Activated T-cell treated with anti-CD3 and anti-CD28 coated beads, Interleukin-2, amount 50 U/mL, for 72 hours (primary cell): Measurements from ENCODE around the gene RHCE. TPM values are rescaled to one million over a fixed set of nuclear protein-coding genes. Genes with fewer than 3 reads are reported as not detected.
"Not testable (repeated sequence)": the region's sequence is repeated elsewhere in the genome, so short reads cannot be mapped to it uniquely, and the experiment has no call there.

Experiments used
- ATAC-seq, 2 donors: fragments of 150-1000 bp; cut with Tn5 transposase; replicated peaks in 1 of 2; 2 replicates each; pipeline ENCODE4 v1.10.0; 2021; ENCODE audit warnings: moderate library complexity in 2 of 2, mild to moderate bottlenecking in 1 of 2
- DNase-seq, 2 donors: peaks; one replicate each; pipeline ENCODE4 v3.0.0; 2021 to 2022; ENCODE audit warnings: mixed read lengths in 1 of 2
- H3K27ac Mint-ChIP-seq: one replicate; pipeline ENCODE4 v1.8.0; 2022; ENCODE audit warnings: mild to moderate bottlenecking, moderate library complexity, mixed read lengths
- H3K27me3 Mint-ChIP-seq: one replicate; pipeline ENCODE4 v1.8.0; 2022; ENCODE audit warnings: low read depth, mixed read lengths
- H3K36me3 Mint-ChIP-seq, 2 donors: one replicate each; pipeline ENCODE4 v1.8.0; 2022; ENCODE audit warnings: mixed read lengths in 2 of 2, mild to moderate bottlenecking in 1 of 2; ENCODE audit not compliant: insufficient read depth in 2 of 2
- H3K4me1 Mint-ChIP-seq: one replicate; pipeline ENCODE4 v1.8.0; 2022; ENCODE audit warnings: low read depth, mixed read lengths
- H3K4me3 Mint-ChIP-seq, 2 donors: one replicate each; pipeline ENCODE4 v1.8.0; 2022; ENCODE audit warnings: mild to moderate bottlenecking in 2 of 2, mixed read lengths in 2 of 2, moderate library complexity in 2 of 2
- H3K9me3 Mint-ChIP-seq, 2 donors: one replicate each; pipeline ENCODE4 v1.8.0; 2022; ENCODE audit warnings: mixed read lengths in 2 of 2
- total RNA-seq, 2 donors: library from RNA; stranded (reverse); gene quantifications; one replicate each; pipeline ENCODE4 v1.2.3, GENCODE V29; 2022

RHCE gene
- total RNA-seq, 2 donors from 2014 or later = 0.72 TPM; not detected in 1

- DNase-seq (no peak), ATAC-seq (no peak)
- Mint-ChIP-seq H3K4me1 (peaks cover 59% of the 10 kb centered on the region), H3K9me3 (no peaks in the 10 kb centered on the region), H3K36me3 (peaks cover 0 to 12% of the 10 kb centered on the region in 2 donors), H3K4me3 (no peak overlapping the region), H3K27me3 (no peaks in the 10 kb centered on the region), H3K27ac (no peak overlapping the region)
These were observed 25.4 kb upstream of the RHCE start for GRCh38 chr1:25445993-25446538.

- H3K27ac Mint-ChIP-seq, H3K27me3 Mint-ChIP-seq, H3K4me3 Mint-ChIP-seq, DNase-seq, ATAC-seq, H3K9me3 Mint-ChIP-seq: not testable (repeated sequence)
- Mint-ChIP-seq H3K36me3 (peaks cover 0 to 10% of the 10 kb centered on the region in 2 donors), H3K4me1 (peaks cover 49% of the 10 kb centered on the region)
These were observed 24.0 kb upstream of the RHCE start for GRCh38 chr1:25444604-25445003.

- DNase-seq (no peak), ATAC-seq (no peak)
- H3K9me3 Mint-ChIP-seq = no peaks in the 10 kb centered on the region
- peaks cover 48% of the 10 kb centered on the region for H3K4me1 Mint-ChIP-seq
- peaks cover 0 to 8% of the 10 kb centered on the region in 2 donors for H3K36me3 Mint-ChIP-seq
- H3K27ac Mint-ChIP-seq = no peak overlapping the region
- no peak overlapping the region for H3K4me3 Mint-ChIP-seq
- no peaks in the 10 kb centered on the region for H3K27me3 Mint-ChIP-seq
These were observed 22.5 kb upstream of the RHCE start for GRCh38 chr1:25443030-25443699.

- Mint-ChIP-seq H3K4me1 (peaks cover 38% of the 10 kb centered on the region), H3K27ac (no peak overlapping the region), H3K27me3 (no peaks in the 10 kb centered on the region), H3K4me3 (no peak overlapping the region), H3K9me3 (no peaks in the 10 kb centered on the region), H3K36me3 (peaks cover 0 to 4% of the 10 kb centered on the region in 2 donors)
- ATAC-seq = no peak
- DNase-seq = no peak
These were observed 21.6 kb upstream of the RHCE start for GRCh38 chr1:25442178-25442577.

- DNase-seq (no peak), ATAC-seq (no peak)
- H3K4me3 Mint-ChIP-seq = no peak overlapping the region
- no peaks in the 10 kb centered on the region for H3K9me3 Mint-ChIP-seq
- peaks cover 51% of the 10 kb centered on the region for H3K4me1 Mint-ChIP-seq
- peaks cover 0 to 2% of the 10 kb centered on the region in 2 donors for H3K36me3 Mint-ChIP-seq
- no peaks in the 10 kb centered on the region for H3K27me3 Mint-ChIP-seq
- no peak overlapping the region for H3K27ac Mint-ChIP-seq
These were observed 18.7 kb upstream of the RHCE start for GRCh38 chr1:25439287-25439686.

GRCh38 chr1:25437672-25438071, 17.0 kb upstream of the RHCE start:
- no peak overlapping the region for H3K4me3 Mint-ChIP-seq
- H3K36me3 Mint-ChIP-seq = peaks cover 0 to 2% of the 10 kb centered on the region in 2 donors
- no peak overlapping the region for H3K27ac Mint-ChIP-seq
- ATAC-seq = no peak
- H3K9me3 Mint-ChIP-seq = no peaks in the 10 kb centered on the region
- peaks cover 58% of the 10 kb centered on the region for H3K4me1 Mint-ChIP-seq
- no peak for DNase-seq
- no peaks in the 10 kb centered on the region for H3K27me3 Mint-ChIP-seq

GRCh38 chr1:25435397-25436108, 14.9 kb upstream of the RHCE start:
- ATAC-seq (no peak), DNase-seq (peak; percentile 7 to 12)
- H3K27ac Mint-ChIP-seq = peak overlapping the region; percentile 89
- no peaks in the 10 kb centered on the region for H3K9me3 Mint-ChIP-seq
- peaks cover 2 to 3% of the 10 kb centered on the region in 2 donors for H3K36me3 Mint-ChIP-seq
- peaks cover 56% of the 10 kb centered on the region for H3K4me1 Mint-ChIP-seq
- no peaks in the 10 kb centered on the region for H3K27me3 Mint-ChIP-seq
- H3K4me3 Mint-ChIP-seq = peak overlapping the region; percentile 73 to 84

- Mint-ChIP-seq H3K27me3 (no peaks in the 10 kb centered on the region), H3K27ac (peak overlapping the region; percentile 95)
These were observed 13.0 kb upstream of the RHCE start for GRCh38 chr1:25433389-25434186.

GRCh38 chr1:25432749-25433388, 12.2 kb upstream of the RHCE start:
- Mint-ChIP-seq H3K27me3 (no peaks in the 10 kb centered on the region), H3K27ac (peak overlapping the region; percentile 95), H3K9me3 (no peaks in the 10 kb centered on the region), H3K4me1 (peaks cover 56% of the 10 kb centered on the region), H3K36me3 (peaks cover 0 to 3% of the 10 kb centered on the region in 2 donors), H3K4me3 (peak overlapping the region; percentile 88 to 98)
- DNase-seq (no peak), ATAC-seq (no peak)

More at GRCh38 chr1:25433389-25434186, 13.0 kb upstream of the RHCE start:
- no peak for ATAC-seq
- peaks cover 0 to 3% of the 10 kb centered on the region in 2 donors for H3K36me3 Mint-ChIP-seq
- DNase-seq = no peak
- peaks cover 56% of the 10 kb centered on the region for H3K4me1 Mint-ChIP-seq
- H3K4me3 Mint-ChIP-seq = peak overlapping the region; percentile 10 to 98
- H3K9me3 Mint-ChIP-seq = no peaks in the 10 kb centered on the region

- H3K4me3 Mint-ChIP-seq = peak overlapping the region; percentile 88 to 98
- no peaks in the 10 kb centered on the region for H3K27me3 Mint-ChIP-seq
- H3K4me1 Mint-ChIP-seq = peaks cover 55% of the 10 kb centered on the region
These were observed 11.5 kb upstream of the RHCE start for GRCh38 chr1:25431955-25432719.

GRCh38 chr1:25430967-25431881, 10.6 kb upstream of the RHCE start:
- Mint-ChIP-seq H3K27me3 (no peaks in the 10 kb centered on the region), H3K4me1 (peaks cover 46% of the 10 kb centered on the region), H3K9me3 (no peaks in the 10 kb centered on the region), H3K4me3 (peak overlapping the region; percentile 97 to 100), H3K36me3 (peaks cover 0 to 3% of the 10 kb centered on the region in 2 donors), H3K27ac (peak overlapping the region; percentile 95)
- DNase-seq = peak in 1 of 2 donors; percentile 80
- ATAC-seq = peak; percentile 37 to 42

More at GRCh38 chr1:25431955-25432719, 11.5 kb upstream of the RHCE start:
- DNase-seq (no peak), ATAC-seq (no peak)
- peak overlapping the region; percentile 95 for H3K27ac Mint-ChIP-seq
- peaks cover 0 to 3% of the 10 kb centered on the region in 2 donors for H3K36me3 Mint-ChIP-seq
- no peaks in the 10 kb centered on the region for H3K9me3 Mint-ChIP-seq
